Activated effector memory CD4-positive, alpha-beta T cell treated with anti-CD3 and anti-CD28 coated beads, Interleukin-2, amount 50 U/mL, for 16 hours (primary cell): ENCODE results near the gene GPSM1.
"Not testable (repeated sequence)": the region's sequence is repeated elsewhere in the genome, so short reads cannot be mapped to it uniquely, and the experiment has no call there.

Experiments used
- DNase-seq: peaks from one replicate; pipeline ENCODE4 v3.0.0-alpha.2; 2020

The GPSM1 gene

DNA sequence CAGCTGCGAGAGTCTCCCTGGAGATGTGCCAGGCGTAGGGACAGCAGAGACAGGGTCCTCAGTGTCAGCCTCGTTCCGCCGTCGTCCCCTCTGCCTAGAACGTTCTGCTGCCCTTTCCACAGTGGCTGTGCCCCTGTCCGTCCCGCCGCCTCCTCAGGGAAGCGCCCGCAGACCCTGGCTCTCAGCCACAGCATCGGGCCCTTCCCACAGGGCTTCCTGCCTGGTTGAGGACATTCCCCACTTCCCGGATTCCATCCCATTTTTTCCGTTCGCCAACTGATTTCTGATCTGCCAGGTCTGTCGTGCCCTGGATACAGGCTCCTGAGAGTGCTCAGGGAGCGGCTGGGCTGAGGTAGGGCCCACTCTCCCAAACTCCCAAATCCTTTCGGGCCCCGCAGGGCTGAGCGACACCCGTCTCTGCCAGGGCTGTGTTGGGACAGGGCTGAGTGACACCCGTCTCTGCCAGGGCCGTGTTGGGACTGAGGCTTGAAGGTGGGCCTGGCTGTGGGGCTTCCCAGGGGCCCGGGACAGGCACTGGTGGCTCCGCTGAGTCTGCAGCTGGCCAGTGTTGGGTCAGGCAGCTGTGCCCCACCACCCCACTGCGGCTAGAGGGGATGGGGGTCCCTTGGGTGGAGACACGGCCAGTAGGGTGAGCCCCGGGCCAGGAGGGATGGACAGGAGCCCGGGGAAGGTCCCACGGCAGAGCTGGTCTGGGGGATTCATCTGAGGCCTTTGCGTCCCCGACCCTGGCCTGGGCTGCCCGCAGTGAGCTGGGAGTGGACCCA lies 20.3 kb downstream of the GPSM1 start:
- no peak for DNase-seq

- DNase-seq: no peak
Observed at GRCh38 chr9:136348691-136349090, 21.4 kb downstream of the GPSM1 start.

DNA sequence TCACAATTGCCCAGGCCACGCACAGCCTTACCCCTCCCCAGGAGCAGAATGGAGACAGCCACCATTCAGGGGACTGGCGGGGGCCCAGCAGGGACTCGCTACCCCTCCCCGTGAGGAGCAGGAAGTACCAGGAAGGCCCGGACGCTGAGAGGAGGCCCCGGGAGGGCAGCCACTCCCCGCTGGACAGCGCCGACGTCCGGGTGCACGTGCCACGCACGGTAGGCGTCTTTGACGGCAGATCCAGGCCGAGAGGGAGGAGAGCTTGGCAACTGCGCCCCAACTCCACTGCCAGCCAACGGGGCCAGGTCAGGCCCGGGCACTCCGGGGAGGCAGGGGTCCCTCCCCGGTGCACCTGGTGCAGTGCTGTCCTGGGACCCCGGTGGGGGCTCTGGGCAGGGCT lies 22.2 kb downstream of the GPSM1 start:
- DNase-seq: no peak

- DNase-seq: no peak
Observed at GRCh38 chr9:136351252-136351800, 24.0 kb downstream of the GPSM1 start.

GRCh38 chr9:136351868-136352267 lies 24.5 kb downstream of the GPSM1 start:
- DNase-seq: not testable (repeated sequence)

DNA sequence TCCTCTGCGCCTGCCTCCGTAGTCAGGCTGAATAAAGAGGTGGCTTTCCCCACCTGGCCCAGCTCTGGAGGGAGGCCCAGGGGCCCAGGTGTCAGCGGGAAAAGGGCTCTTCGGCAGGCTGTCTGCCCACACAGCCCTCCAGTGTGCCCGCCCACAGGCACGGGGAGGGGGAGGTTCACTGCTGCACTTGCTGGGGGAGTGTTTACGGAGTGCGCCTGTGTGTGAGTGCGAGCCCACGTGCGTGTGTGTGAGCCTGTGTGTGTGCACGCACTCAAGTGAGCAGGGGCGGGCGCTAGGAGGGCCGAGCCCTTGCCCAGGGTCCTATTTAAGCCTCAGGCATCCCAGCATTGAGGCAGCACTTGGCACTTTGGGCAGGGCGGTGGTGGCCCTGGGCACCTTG lies 25.3 kb downstream of the GPSM1 start:
- DNase-seq: no peak

DNA sequence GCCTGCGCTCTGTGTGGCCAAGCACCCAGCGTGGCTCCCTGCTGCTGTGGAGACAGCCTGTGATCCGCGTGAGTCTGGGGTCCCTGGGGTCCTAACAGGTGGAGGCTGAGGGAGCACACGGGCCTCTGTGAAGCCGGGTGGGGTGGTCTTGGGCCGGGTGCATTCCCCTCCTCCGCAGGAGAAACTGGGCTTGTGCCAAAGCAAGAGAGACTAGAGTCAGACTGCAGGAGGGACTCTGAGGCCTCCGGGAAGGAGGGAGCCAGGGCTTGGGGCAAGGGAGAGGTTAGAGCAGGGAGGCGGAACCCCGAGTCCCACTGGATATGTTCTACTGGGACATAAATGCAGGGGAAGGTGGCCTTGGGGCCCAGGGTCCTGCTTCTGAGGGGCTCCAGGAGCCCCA lies 25.7 kb downstream of the GPSM1 start:
- DNase-seq: no peak

- DNase-seq: no peak
Observed at GRCh38 chr9:136353757-136354488, 26.6 kb downstream of the GPSM1 start.

DNA sequence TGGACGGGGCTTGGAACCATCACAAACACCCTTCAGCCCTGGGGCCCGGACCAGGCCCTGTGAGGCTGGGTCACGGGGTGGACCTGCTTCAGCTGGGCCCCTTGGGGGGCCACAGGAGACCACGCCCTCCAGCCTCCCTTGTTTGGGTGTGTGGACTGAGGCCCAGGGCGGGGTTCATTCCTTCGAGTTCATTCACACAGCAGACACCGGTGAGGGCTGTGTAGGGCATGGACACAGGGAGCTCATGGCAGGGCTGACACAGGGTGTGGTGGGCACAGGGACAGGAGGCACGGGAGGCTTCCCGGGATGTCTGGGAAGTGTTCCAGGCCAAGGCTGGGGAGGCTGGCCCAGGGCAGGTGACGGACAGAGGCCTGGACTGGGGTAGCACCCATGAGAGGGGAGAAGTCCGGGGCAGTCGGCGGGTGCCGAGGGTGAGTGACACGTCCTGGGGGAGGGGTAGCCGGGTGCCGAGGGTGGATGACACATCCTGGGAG lies 27.3 kb downstream of the GPSM1 start:
- DNase-seq: no peak

- DNase-seq: no peak
Observed at GRCh38 chr9:136355616-136356557, 28.5 kb downstream of the GPSM1 start.

DNA sequence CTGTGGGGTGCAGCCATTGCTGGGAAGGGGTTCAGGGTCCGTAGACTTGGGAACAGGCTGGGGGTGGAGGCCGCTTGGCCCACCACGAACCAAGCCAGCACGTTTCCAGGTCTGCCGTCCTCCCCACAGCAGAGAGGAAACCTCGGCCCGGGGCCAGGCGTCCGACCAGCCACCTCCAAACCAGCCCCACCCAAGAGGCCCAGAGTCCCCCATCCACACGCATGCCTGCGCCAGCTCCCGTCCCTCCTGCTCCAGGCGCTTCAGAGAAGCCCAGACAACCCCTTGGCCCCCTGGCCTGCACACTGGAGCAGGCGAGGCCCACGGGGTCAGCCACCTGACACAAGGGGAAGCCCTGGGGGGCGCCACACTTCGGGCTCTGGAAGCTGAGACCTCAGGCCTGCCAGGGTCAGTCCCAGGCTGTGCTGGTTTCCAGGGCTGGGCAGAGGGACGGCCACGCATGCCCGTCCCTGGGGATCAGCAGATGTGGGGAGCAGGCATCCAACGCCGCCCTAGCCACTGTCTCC lies 29.9 kb downstream of the GPSM1 start:
- DNase-seq: no peak

- DNase-seq: no peak
Observed at GRCh38 chr9:136358016-136358415, 30.7 kb downstream of the GPSM1 start.

GRCh38 chr9:136358888-136359287 lies 31.5 kb downstream of the GPSM1 start:
- no peak for DNase-seq

DNA sequence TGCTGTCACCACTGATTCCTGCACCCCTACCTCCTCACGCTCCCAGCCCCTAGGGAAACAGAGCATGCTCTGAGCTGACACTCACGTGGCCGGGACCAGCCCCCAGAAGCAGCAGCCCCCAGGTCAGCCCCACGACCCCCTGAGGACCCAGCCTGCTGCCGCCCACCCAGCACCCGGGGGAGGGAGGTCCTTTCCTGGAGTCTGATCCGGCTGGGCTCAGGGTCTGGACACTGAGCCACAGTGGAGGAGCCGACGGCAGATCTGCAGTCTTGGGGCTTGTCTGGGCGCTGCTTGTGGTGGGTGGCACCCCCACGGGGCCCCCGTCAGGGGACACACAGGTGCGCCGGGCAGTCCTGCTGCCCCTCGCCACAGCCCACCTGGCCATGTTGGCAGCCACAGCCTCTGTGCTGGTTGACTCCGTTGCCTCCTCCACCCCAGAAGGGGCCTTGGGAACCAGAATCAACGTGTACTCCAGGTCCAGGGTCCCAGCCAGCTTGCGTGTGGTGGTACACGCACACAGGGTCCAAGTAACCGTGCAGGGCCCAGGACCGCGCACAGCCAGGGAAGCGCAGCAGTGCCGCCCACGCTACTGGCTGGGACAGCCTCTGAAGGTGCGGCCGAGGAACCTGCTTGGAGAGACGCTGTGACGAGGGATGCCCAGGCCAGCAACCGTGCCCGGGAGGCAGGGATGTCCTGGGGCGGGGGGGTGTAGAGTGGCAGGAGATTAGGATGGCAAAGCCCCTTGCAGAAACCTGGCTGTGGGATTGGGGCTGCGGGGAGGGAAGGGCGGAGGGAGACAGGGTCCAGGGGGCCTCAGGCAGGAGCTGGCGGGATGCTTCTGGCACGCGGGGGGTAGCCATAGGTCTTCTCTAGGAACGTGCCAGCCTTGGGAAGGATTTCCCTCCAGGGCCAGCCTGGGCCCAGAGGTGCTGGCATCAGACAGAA lies 32.7 kb downstream of the GPSM1 start:
- no peak for DNase-seq

- DNase-seq: no peak
Observed at GRCh38 chr9:136361047-136361753, 33.9 kb downstream of the GPSM1 start.

GRCh38 chr9:136361754-136362449 lies 34.6 kb downstream of the GPSM1 start:
- DNase-seq: no peak

DNA sequence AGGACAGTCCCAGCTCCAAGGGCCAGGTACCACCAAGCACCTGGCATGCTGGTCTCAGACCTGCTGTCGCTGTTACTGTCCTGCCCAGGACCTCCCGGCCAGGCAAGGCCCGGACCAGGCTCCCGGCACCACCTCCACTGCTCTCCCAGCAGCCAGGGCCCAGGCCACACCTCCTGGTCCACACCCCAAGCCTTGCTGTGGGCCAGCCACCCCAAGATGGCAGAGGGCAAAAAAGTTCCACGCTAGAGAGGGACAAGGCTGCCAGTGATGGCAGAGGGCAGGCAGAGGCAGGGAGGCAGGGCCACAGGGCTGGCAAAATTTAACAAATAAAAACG lies 35.1 kb downstream of the GPSM1 start:
- no peak for DNase-seq

- peak; percentile 97 for DNase-seq
Observed at GRCh38 chr9:136363106-136363948, 36.0 kb downstream of the GPSM1 start, which contains the start of gene DNLZ. Gene DNLZ, minus strand, starts transcription at chr9:136363744. Its CDS starts 30 bp downstream, at chr9:136363714.
